T-helper 2 cell treated with Interferon-gamma antibody and Interleukin-4, amounts not matched to agents 5 μg/mL and 100 μg/mL, for 36 hours (primary cell): Measurements from ENCODE around the gene MINDY3.

Source experiments
- DNase-seq: peaks from one replicate; pipeline ENCODE4 v3.0.0; 2021; ENCODE audit warnings: low spot score
- H3K27ac Mint-ChIP-seq: one replicate; pipeline ENCODE4 v1.8.0; 2021; ENCODE audit warnings: mild to moderate bottlenecking, mixed read lengths
- H3K27me3 Mint-ChIP-seq: one replicate; pipeline ENCODE4 v1.8.0; 2021; ENCODE audit warnings: low read depth, mixed read lengths
- H3K36me3 Mint-ChIP-seq: one replicate; pipeline ENCODE4 v1.8.0; 2021; ENCODE audit warnings: low read depth, mixed read lengths
- H3K4me1 Mint-ChIP-seq: one replicate; pipeline ENCODE4 v1.8.0; 2021; ENCODE audit warnings: low read depth, mixed read lengths
- H3K4me3 Mint-ChIP-seq: one replicate; pipeline ENCODE4 v1.8.0; 2022; ENCODE audit warnings: mild to moderate bottlenecking, moderate library complexity, mixed read lengths
- H3K9me3 Mint-ChIP-seq: one replicate; pipeline ENCODE4 v1.8.0; 2021; ENCODE audit warnings: mixed read lengths

Gene MINDY3

DNA sequence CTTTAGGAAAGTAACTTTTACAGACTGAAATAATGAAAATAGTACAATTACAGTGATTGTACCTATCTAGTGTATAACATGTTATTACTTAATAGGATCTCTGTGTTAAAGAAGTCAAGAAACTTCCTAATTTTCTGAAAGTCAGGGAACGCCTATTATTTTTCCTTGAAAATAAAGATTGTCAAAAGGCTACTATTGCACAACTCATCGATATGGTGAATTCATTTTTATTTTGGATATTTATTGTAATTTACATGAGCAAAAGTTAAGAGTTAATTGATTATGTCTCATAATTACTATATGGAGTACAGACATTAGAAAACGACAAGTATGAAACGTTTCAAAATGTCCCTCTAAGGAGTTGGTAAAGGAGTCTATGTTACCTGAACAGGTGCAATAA is 12.8 kb downstream of the MINDY3 start:
- Mint-ChIP-seq H3K4me1 (peaks cover 18% of the 10 kb centered on the region), H3K9me3 (peaks cover 23% of the 10 kb centered on the region), H3K27me3 (no peaks in the 10 kb centered on the region), H3K4me3 (no peak overlapping the region), H3K27ac (no peak overlapping the region), H3K36me3 (peaks cover 47% of the 10 kb centered on the region)
- DNase-seq, result no peak

DNA sequence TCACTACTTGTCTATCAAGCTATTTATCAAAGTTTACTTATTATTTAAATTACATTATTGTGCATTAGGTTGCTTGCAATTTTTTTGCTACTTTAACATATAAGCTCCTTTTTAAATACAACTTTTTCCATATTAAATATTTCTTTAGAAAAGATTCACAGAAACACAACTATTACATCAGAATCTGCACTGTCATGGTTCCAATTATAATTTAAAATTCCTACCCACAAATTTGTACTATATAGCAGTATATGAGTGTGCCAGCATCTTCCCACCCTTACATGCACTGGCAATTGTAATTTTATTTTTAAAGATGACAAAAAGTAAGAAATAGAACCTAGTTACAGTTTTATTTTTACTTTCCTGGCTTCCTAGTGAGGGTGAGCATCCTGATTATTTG is 15.8 kb downstream of the MINDY3 start:
- Mint-ChIP-seq H3K27me3 (no peaks in the 10 kb centered on the region), H3K9me3 (no peaks in the 10 kb centered on the region), H3K4me3 (no peak overlapping the region), H3K36me3 (peaks cover 28% of the 10 kb centered on the region), H3K27ac (no peak overlapping the region), H3K4me1 (peaks cover 23% of the 10 kb centered on the region)
- DNase-seq, result no peak

DNA sequence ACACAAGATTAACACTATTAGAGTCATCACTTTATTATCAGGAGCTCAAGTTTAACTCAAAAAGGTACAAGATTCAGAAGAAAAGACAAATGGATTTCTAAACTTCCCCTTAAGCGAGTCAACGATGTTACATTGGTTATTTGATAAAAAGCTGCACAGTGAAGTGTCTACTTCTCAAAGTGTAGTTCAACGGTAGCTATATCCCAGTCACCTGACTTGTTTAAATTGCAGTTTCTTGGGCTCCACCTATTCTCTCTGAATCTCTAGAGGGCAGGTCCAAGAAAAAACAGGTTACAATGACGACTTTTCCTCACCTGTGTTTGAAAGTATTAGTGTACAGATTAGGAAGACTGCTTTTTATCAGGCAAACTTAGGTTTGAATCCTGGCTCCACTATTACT is 16.6 kb downstream of the MINDY3 start:
- Mint-ChIP-seq H3K27me3 (no peaks in the 10 kb centered on the region), H3K36me3 (peaks cover 24% of the 10 kb centered on the region), H3K4me1 (peaks cover 23% of the 10 kb centered on the region), H3K4me3 (no peak overlapping the region), H3K27ac (no peak overlapping the region), H3K9me3 (no peaks in the 10 kb centered on the region)
- DNase-seq, result no peak

DNA sequence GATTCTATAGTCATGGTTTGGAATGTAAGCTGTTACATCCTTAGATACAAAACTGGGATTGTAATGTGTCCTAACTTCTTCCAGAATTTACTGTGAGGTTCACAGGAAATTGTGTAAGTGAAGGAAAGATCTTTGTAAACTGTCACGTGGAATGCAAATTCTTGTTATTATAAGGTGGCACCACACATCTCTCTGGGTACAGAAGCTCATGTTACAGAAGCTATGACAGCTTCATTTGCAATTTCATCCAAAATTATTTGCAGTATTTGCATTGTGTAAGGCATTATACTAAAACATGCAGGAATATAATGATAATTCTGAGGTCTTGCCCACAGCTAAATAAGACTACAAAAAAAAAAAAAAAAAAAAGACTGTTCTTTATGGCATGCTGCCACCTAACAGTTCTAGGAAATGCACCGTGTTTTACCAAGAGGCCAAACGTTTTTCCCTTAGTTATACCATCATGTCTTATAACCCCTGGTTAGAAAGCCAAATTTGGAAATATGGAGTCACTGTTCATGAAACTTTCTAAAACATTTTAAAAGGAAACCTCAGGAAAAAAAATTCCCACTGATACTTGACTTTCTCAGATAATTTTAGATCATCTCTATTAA is 17.6 kb downstream of the MINDY3 start:
- Mint-ChIP-seq H3K4me3 (no peak overlapping the region), H3K27ac (no peak overlapping the region), H3K27me3 (no peaks in the 10 kb centered on the region), H3K4me1 (peaks cover 23% of the 10 kb centered on the region), H3K36me3 (peaks cover 25% of the 10 kb centered on the region), H3K9me3 (no peaks in the 10 kb centered on the region)
- no peak for DNase-seq

DNA sequence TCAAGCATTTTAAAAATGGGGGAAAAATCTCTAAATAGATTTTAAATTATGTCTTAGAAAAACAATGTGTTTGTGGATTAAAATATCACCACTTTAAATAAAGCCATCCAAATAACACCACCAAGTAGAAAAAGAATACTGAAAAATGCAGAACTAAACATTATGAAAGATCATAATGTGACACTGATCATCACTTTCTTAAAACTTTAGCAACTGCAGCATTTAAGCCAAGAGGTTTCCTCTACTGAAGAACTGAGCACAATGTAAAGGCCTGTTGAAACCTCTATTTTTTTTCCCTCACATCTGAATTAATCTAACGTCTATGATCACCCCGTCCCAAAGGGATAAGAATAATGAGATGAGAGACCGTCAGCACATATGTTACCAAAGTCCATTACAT is 18.6 kb downstream of the MINDY3 start:
- no peak overlapping the region for H3K27ac Mint-ChIP-seq
- no peaks in the 10 kb centered on the region for H3K9me3 Mint-ChIP-seq
- no peak overlapping the region for H3K4me3 Mint-ChIP-seq
- no peaks in the 10 kb centered on the region for H3K27me3 Mint-ChIP-seq
- peaks cover 22% of the 10 kb centered on the region for H3K36me3 Mint-ChIP-seq
- H3K4me1 Mint-ChIP-seq, result peaks cover 23% of the 10 kb centered on the region
- no peak for DNase-seq

DNA sequence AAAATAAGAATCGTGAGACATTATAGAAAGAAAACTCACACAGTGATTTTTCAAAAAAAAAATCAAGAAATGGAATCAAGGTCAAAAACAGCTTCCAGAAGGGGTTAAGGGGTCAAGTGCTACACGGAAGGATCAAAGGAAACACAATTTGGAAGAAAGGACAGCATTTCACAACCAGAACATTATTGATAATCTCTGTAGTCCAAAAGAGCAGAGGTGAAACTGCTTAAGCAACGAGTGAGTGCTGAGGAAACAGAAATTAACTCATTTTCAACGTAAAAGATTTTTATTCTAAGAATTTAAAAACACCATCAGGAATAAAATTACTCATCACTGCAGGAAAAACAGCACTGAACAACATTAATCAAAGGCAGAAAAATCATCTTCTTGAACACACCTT is 23.5 kb downstream of the MINDY3 start:
- H3K27me3 Mint-ChIP-seq, result no peaks in the 10 kb centered on the region
- H3K4me3 Mint-ChIP-seq, result no peak overlapping the region

DNA sequence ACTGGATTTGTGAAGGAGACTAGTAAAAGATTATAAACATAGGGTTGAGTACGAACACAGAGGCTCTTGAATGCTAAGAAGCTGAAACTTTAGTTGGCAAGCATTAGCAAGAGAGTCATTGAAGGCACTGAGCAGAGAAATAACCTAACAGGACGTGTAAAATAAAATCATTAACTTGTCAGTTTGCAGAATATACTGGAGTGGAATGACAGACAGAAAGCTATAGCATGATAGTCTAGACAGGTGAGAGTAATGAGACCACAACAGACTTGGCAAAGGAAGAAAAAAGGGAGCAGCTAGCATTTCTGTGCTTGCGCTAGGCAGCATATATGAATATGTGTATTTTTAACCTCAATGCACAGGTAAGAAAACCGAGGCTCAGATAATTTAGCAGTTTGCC is 30.8 kb downstream of the MINDY3 start:
- Mint-ChIP-seq H3K4me3 (no peak overlapping the region), H3K27me3 (no peaks in the 10 kb centered on the region), H3K4me1 (peaks cover 7% of the 10 kb centered on the region), H3K9me3 (no peaks in the 10 kb centered on the region), H3K27ac (no peak overlapping the region), H3K36me3 (peaks cover 40% of the 10 kb centered on the region)
- DNase-seq, result no peak

More for the DNA sequence above, 23.5 kb downstream of the MINDY3 start:
- H3K9me3 Mint-ChIP-seq, result no peaks in the 10 kb centered on the region
- H3K4me1 Mint-ChIP-seq, result peaks cover 7% of the 10 kb centered on the region
- H3K27ac Mint-ChIP-seq, result no peak overlapping the region
- peaks cover 22% of the 10 kb centered on the region for H3K36me3 Mint-ChIP-seq
- no peak for DNase-seq

DNA sequence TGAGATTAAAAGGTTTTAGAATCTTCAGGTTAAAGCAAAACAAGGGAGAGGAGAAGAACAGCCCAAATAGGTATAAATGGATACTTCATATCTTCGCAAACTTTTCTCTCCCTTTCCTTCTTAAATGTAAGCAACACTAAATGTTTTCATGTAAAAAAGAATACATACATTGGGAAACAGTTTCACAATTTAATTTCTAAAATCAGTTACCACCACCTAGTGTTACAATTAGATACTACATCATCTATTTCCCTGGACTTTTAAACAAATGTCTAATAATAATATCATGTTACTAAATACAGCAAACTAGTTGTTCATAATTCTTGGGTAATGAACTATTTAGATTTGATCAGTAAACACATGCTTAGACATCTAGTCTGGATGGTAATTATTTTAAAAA is 35.8 kb downstream of the MINDY3 start:
- H3K27ac Mint-ChIP-seq, result no peak overlapping the region
- no peak for DNase-seq
- H3K9me3 Mint-ChIP-seq, result no peaks in the 10 kb centered on the region
- H3K4me3 Mint-ChIP-seq, result no peak overlapping the region
- H3K4me1 Mint-ChIP-seq, result no peaks in the 10 kb centered on the region
- H3K27me3 Mint-ChIP-seq, result no peaks in the 10 kb centered on the region
- H3K36me3 Mint-ChIP-seq, result peaks cover 30% of the 10 kb centered on the region

DNA sequence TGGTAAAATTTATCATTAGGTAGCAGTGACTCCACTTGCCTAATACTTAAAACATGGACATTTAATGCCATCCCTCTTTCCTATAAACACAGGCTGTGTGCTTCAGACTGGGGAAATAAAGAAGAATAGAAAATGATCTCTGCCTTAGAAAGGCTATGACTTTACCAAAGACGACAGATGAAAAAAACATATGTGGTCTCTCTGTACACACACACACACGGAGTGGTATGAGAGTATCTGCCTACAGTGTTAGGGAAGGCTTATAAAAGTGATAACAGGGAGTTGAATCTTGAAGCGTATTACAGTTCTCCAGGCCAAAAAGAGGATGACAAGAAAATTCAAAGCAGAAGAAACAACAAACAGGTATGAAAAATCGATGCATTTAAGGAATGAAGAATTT is 38.2 kb downstream of the MINDY3 start:
- no peaks in the 10 kb centered on the region for H3K9me3 Mint-ChIP-seq
- H3K36me3 Mint-ChIP-seq, result peaks cover 41% of the 10 kb centered on the region
- H3K4me1 Mint-ChIP-seq, result peaks cover 8% of the 10 kb centered on the region
- DNase-seq, result no peak
- no peak overlapping the region for H3K4me3 Mint-ChIP-seq
- H3K27me3 Mint-ChIP-seq, result no peaks in the 10 kb centered on the region
- no peak overlapping the region for H3K27ac Mint-ChIP-seq

DNA sequence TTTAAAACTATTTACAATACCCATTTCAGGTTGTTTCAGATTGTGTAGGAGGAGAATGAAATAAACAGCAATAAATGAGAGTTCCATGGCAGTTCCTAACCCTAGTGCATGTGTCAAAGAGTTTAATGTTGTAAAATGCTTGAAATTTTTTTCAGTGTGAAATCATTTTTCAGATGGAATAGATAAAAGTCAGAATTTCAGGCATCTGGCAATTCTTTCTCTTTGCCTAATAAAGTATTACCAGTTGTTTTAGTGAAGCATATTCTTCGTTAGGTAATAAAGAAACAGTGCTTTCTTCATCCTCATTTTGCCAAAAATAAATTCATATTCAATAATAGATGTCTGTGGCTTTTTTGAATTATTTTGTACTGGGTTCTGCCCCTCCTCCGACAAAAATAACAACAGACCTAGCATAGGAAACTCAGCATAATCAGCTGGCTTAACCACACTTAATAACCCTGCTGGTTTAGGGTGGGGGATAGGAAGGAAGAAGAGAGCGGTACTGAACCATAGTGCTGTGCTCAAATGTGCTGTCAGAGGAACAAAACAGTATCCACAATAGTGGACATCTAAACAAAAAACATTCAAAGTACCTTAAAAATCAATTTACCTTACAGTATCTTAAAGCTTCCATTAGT is 39.1 kb downstream of the MINDY3 start:
- Mint-ChIP-seq H3K36me3 (peaks cover 39% of the 10 kb centered on the region), H3K4me3 (no peak overlapping the region), H3K27me3 (no peaks in the 10 kb centered on the region), H3K9me3 (no peaks in the 10 kb centered on the region), H3K4me1 (peaks cover 8% of the 10 kb centered on the region), H3K27ac (no peak overlapping the region)
- DNase-seq, result no peak

DNA sequence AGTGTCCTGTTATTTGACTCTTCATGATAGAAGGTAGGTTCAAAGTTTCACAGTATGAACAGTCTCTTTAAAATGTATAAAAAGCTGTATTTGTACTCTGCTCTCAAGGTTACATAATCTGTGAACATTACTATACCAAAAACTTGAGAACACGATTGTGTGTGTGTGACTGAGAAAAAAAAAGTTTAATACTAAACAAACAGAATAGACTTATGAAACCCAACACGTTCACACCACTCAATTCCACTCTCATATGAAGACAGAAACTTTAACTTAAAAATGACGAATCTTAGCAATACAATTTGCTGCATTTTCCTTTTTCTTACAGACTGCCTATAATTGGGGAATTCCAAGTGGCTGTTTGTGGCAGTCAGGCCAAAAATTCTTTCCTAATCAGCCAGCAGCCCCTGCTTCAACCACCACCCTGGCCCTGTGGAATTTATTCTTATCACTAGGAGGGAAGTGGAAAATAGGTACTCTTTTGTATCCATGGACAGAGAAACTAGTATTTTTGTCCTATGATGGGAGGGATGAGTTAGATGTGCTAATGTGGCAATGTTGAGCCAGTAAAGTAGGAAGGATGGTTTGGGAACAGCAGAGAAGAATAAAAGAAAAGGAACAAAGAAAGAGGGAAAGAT is 42.8 kb downstream of the MINDY3 start:
- no peaks in the 10 kb centered on the region for H3K9me3 Mint-ChIP-seq
- H3K27ac Mint-ChIP-seq, result peak overlapping the region; percentile 3
- H3K36me3 Mint-ChIP-seq, result peaks cover 44% of the 10 kb centered on the region
- H3K27me3 Mint-ChIP-seq, result no peaks in the 10 kb centered on the region
- H3K4me3 Mint-ChIP-seq, result no peak overlapping the region
- peaks cover 8% of the 10 kb centered on the region for H3K4me1 Mint-ChIP-seq
- no peak for DNase-seq

DNA sequence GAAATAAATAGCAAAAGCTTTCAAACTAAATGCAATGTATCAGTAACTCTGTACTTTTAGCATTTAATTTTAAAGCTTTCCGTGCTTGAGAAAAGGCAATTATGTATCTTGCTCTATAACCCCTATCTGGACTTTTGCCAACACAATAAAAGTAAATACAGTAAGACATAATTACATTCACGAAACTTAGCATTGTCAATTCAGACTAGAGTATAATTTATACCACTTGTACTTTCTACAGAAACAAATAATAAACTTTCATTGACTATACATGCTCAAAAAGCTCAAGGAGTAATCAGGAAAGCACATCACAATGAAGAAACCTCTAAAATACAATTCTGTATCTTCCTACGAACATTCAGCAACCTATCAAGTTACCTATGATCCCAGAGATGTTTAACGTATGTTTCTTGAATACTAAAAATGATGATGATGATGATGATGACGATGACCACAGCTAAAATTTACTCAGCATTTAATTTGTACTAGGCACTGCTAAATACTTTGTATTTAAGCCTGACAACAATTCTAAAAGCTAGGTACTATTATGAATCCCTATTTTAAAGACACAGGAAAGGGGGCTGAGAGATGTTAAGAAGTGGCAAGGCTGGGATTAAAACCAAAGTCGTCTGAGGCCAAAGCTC is 44.9 kb downstream of the MINDY3 start:
- Mint-ChIP-seq H3K27me3 (no peaks in the 10 kb centered on the region), H3K27ac (no peak overlapping the region), H3K36me3 (peaks cover 36% of the 10 kb centered on the region), H3K4me1 (peaks cover 8% of the 10 kb centered on the region), H3K4me3 (no peak overlapping the region), H3K9me3 (no peaks in the 10 kb centered on the region)
- DNase-seq, result no peak

DNA sequence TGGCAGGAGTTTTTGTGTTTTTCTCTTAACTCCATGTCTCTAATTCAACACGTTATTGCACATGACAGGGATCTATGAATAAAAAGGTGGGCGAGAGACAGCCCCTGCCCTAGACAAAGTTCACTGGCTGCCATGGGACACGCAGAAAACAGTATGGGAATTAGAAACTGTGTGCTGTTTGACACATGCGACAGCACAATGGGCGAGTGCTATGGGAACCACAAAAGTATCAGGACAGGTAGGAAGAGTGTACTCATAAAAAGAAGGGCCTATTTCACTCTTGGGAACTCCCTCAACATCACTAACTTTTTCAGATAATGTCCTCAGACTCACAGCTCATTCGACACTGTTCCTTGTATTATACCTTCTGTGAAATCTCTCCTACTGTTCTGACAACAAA is 45.7 kb downstream of the MINDY3 start:
- Mint-ChIP-seq H3K27me3 (no peaks in the 10 kb centered on the region), H3K4me3 (no peak overlapping the region), H3K36me3 (peaks cover 32% of the 10 kb centered on the region), H3K4me1 (peaks cover 8% of the 10 kb centered on the region), H3K27ac (no peak overlapping the region), H3K9me3 (no peaks in the 10 kb centered on the region)
- no peak for DNase-seq

DNA sequence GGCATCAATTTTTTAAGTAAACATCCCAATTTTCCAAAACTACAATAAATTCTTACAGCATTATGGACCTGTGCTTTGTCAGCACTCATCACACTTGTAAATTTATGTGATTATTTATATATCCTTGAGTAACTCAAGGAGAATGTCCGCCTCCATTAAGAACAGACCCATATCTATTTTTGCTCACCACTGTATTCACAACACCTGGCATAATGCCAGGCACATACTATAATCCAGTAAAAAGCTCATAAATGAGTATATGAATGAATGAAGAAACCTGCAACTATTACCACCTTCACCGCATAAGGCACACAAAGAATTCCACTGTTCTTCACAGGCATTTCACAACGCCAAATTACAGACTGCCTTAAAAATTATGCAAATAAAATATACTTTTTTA is 46.9 kb downstream of the MINDY3 start:
- no peak for DNase-seq
- Mint-ChIP-seq H3K4me3 (no peak overlapping the region), H3K9me3 (no peaks in the 10 kb centered on the region), H3K27me3 (no peaks in the 10 kb centered on the region), H3K27ac (no peak overlapping the region), H3K36me3 (peaks cover 29% of the 10 kb centered on the region), H3K4me1 (peaks cover 5% of the 10 kb centered on the region)
